Measurements from ENCODE around the gene PIGS. TPM values are rescaled to one million over a fixed set of nuclear protein-coding genes. Genes with fewer than 3 reads are reported as not detected.

PIGS gene
- total and polyA plus RNA-seq, 4 donors, result 10.0 to 71.9 (median 57.2) TPM

- ATAC-seq (ENCODE audit: insufficient read depth, low FRiP score), result no peak
- Histone ChIP-seq H3K4me1 (ENCODE audit: control insufficient read depth in 5 of 5, insufficient read depth in 5 of 5, low read length in 5 of 5) (no peaks in the 10 kb centered on the region), H3K9ac (ENCODE audit: insufficient read depth in 1 of 2, low read length in 2 of 2) (no peak overlapping the region)
Measured at GRCh38 chr17:28514561-28515002, 56.7 kb downstream of the PIGS start.

GRCh38 chr17:28513476-28513875, 57.8 kb downstream of the PIGS start:
- no peak for TF ChIP-seq CTCF (IDR thresholded peaks at IDR 0.05; ENCODE audit: control extremely low read depth, extremely low read depth)
- Histone ChIP-seq H3K4me3 (no peak overlapping the region), H3K9ac (ENCODE audit: insufficient read depth in 1 of 2, low read length in 2 of 2) (no peak overlapping the region), H3K9me3 (ENCODE audit: control insufficient read depth in 4 of 4, insufficient read depth in 3 of 4, low read length in 3 of 4) (no peaks in the 10 kb centered on the region), H3K36me3 (ENCODE audit: control insufficient read depth in 4 of 4, insufficient read depth in 4 of 4, low read length in 4 of 4) (no peaks in the 10 kb centered on the region), H3K27ac (ENCODE audit: low read depth in 1 of 2, low read length in 1 of 2) (no peak overlapping the region), H3K27me3 (ENCODE audit: control insufficient read depth in 3 of 3, insufficient read depth in 3 of 3, low read length in 2 of 3) (peaks cover 0 to 10% (median 3%) of the 10 kb centered on the region in 3 donors), H3K4me1 (ENCODE audit: control insufficient read depth in 5 of 5, insufficient read depth in 5 of 5, low read length in 5 of 5) (no peaks in the 10 kb centered on the region)
- WGBS, 2 donors, result 70 to 86% methylated on average over 7 of the region's 7 CpGs
- no peak for DNase-seq
- no peak for ATAC-seq (ENCODE audit: insufficient read depth, low FRiP score)

More at GRCh38 chr17:28514561-28515002, 56.7 kb downstream of the PIGS start:
- Histone ChIP-seq H3K27ac (ENCODE audit: low read depth in 1 of 2, low read length in 1 of 2) (no peak overlapping the region), H3K36me3 (ENCODE audit: control insufficient read depth in 4 of 4, insufficient read depth in 4 of 4, low read length in 4 of 4) (no peaks in the 10 kb centered on the region), H3K27me3 (ENCODE audit: control insufficient read depth in 3 of 3, insufficient read depth in 3 of 3, low read length in 2 of 3) (peaks cover 0 to 8% (median 0%) of the 10 kb centered on the region in 3 donors), H3K4me3 (no peak overlapping the region), H3K9me3 (ENCODE audit: control insufficient read depth in 4 of 4, insufficient read depth in 3 of 4, low read length in 3 of 4) (no peaks in the 10 kb centered on the region)
- no peak for TF ChIP-seq CTCF (IDR thresholded peaks at IDR 0.05; ENCODE audit: control extremely low read depth, extremely low read depth)
- no peak for DNase-seq
- WGBS, 2 donors, result 66 to 77% methylated on average over 16 of the region's 16 CpGs

GRCh38 chr17:28511858-28512461, 59.4 kb downstream of the PIGS start:
- H3K9ac ChIP-seq (ENCODE audit: insufficient read depth in 1 of 2, low read length in 2 of 2), result no peak overlapping the region
- H3K4me1 ChIP-seq (ENCODE audit: control insufficient read depth in 5 of 5, insufficient read depth in 5 of 5, low read length in 5 of 5), result no peaks in the 10 kb centered on the region
- ATAC-seq (ENCODE audit: insufficient read depth, low FRiP score) (no peak), DNase-seq (no peak)
- WGBS, 2 donors, result 84 to 88% methylated on average over 3 of the region's 3 CpGs
- no peak for TF ChIP-seq CTCF (IDR thresholded peaks at IDR 0.05; ENCODE audit: control extremely low read depth, extremely low read depth)
- no peak overlapping the region for H3K27ac ChIP-seq (ENCODE audit: low read depth in 1 of 2, low read length in 1 of 2)
- H3K36me3 ChIP-seq (ENCODE audit: control insufficient read depth in 4 of 4, insufficient read depth in 4 of 4, low read length in 4 of 4), result no peaks in the 10 kb centered on the region
- no peak overlapping the region for H3K4me3 ChIP-seq
- H3K9me3 ChIP-seq (ENCODE audit: control insufficient read depth in 4 of 4, insufficient read depth in 3 of 4, low read length in 3 of 4), result no peaks in the 10 kb centered on the region
- H3K27me3 ChIP-seq (ENCODE audit: control insufficient read depth in 3 of 3, insufficient read depth in 3 of 3, low read length in 2 of 3), result peaks cover 0 to 10% (median 3%) of the 10 kb centered on the region in 3 donors

- DNase-seq (no peak), ATAC-seq (ENCODE audit: insufficient read depth, low FRiP score) (no peak)
- 58 to 73% methylated on average over 6 to 7 of the region's 7 CpGs for WGBS, 2 donors
- no peaks in the 10 kb centered on the region for H3K9me3 ChIP-seq (ENCODE audit: control insufficient read depth in 4 of 4, insufficient read depth in 3 of 4, low read length in 3 of 4)
- no peak for TF ChIP-seq CTCF (IDR thresholded peaks at IDR 0.05; ENCODE audit: control extremely low read depth, extremely low read depth)
- H3K27ac ChIP-seq (ENCODE audit: low read depth in 1 of 2, low read length in 1 of 2), result no peak overlapping the region
- H3K4me3 ChIP-seq, result no peak overlapping the region
- H3K27me3 ChIP-seq (ENCODE audit: control insufficient read depth in 3 of 3, insufficient read depth in 3 of 3, low read length in 2 of 3), result peaks cover 0 to 10% (median 3%) of the 10 kb centered on the region in 3 donors
- H3K36me3 ChIP-seq (ENCODE audit: control insufficient read depth in 4 of 4, insufficient read depth in 4 of 4, low read length in 4 of 4), result no peaks in the 10 kb centered on the region
- H3K4me1 ChIP-seq (ENCODE audit: control insufficient read depth in 5 of 5, insufficient read depth in 5 of 5, low read length in 5 of 5), result no peaks in the 10 kb centered on the region
- H3K9ac ChIP-seq (ENCODE audit: insufficient read depth in 1 of 2, low read length in 2 of 2), result no peak overlapping the region
Measured at GRCh38 chr17:28509789-28510188, 61.5 kb downstream of the PIGS start.

Measured in lung (tissue), 12 donors.